PC-3 (cell line): ENCODE data around the gene TMEM114.

ENCODE experiments used
- EZH2 ChIP-seq: fragments of 300-600 bp; sonication (generic); IDR thresholded peaks from one replicate; pipeline ENCODE4 v1.6.1; 2017; ENCODE audit warnings: antibody characterized with exemption, mild to moderate bottlenecking, low read length; ENCODE audit not compliant: unreplicated experiment
- TF ChIP-seq, protein P1 (sequence below): fragments of 300-600 bp; sonication (generic); conservative IDR thresholded peaks from 2 replicates; pipeline ENCODE4 v1.5.1; 2017; ENCODE audit warnings: antibody characterized with exemption, low read depth, mild to moderate bottlenecking, low read length

- TF ChIP-seq, protein P1, sequence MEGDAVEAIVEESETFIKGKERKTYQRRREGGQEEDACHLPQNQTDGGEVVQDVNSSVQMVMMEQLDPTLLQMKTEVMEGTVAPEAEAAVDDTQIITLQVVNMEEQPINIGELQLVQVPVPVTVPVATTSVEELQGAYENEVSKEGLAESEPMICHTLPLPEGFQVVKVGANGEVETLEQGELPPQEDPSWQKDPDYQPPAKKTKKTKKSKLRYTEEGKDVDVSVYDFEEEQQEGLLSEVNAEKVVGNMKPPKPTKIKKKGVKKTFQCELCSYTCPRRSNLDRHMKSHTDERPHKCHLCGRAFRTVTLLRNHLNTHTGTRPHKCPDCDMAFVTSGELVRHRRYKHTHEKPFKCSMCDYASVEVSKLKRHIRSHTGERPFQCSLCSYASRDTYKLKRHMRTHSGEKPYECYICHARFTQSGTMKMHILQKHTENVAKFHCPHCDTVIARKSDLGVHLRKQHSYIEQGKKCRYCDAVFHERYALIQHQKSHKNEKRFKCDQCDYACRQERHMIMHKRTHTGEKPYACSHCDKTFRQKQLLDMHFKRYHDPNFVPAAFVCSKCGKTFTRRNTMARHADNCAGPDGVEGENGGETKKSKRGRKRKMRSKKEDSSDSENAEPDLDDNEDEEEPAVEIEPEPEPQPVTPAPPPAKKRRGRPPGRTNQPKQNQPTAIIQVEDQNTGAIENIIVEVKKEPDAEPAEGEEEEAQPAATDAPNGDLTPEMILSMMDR = no peak
- no peak for TF ChIP-seq EZH2
These were observed 5.5 kb upstream of the TMEM114 start for GRCh38 chr16:8595783-8596182.
